ENCODE data around the gene XXYLT1. TPM values are rescaled to one million over a fixed set of nuclear protein-coding genes. Genes with fewer than 3 reads are reported as not detected.

XXYLT1 gene
- total RNA-seq, 1 experiment from 2014 or later, result 23.4 TPM

GRCh38 chr3:195224156-195224979 lies 46.6 kb downstream of the XXYLT1 start:
- Mint-ChIP-seq H3K4me3 (no peak overlapping the region), H3K36me3 (peaks cover 15% of the 10 kb centered on the region), H3K27ac (peak overlapping the region; percentile 37), H3K27me3 (ENCODE audit: low read depth) (no peaks in the 10 kb centered on the region), H3K9me3 (peaks cover 1% of the 10 kb centered on the region), H3K4me1 (peaks cover 53% of the 10 kb centered on the region)
- TF ChIP-seq GTF2I (CRISPR knock-in tag; conservative IDR thresholded peaks at IDR 0.05) (no peak), NR2C2 (CRISPR knock-in tag; IDR thresholded peaks at IDR 0.05) (no peak), STAT6 (CRISPR knock-in tag; conservative IDR thresholded peaks at IDR 0.05; ENCODE audit: low read depth) (no peak), NFYB (CRISPR knock-in tag; conservative IDR thresholded peaks at IDR 0.05; ENCODE audit: low read depth) (no peak), CREM (CRISPR knock-in tag; IDR thresholded peaks at IDR 0.05) (no peak), ZNF232 (CRISPR knock-in tag; IDR thresholded peaks at IDR 0.05) (no peak), ZNF671 (CRISPR knock-in tag; IDR thresholded peaks at IDR 0.05) (no peak), IRF2 (CRISPR knock-in tag; IDR thresholded peaks at IDR 0.05; ENCODE audit: borderline replicate concordance, low read depth) (no peak), SMAD4 (CRISPR knock-in tag; IDR thresholded peaks at IDR 0.05) (no peak), CREB1 (CRISPR knock-in tag; IDR thresholded peaks at IDR 0.05) (no peak)
- TF ChIP-seq, protein P1, sequence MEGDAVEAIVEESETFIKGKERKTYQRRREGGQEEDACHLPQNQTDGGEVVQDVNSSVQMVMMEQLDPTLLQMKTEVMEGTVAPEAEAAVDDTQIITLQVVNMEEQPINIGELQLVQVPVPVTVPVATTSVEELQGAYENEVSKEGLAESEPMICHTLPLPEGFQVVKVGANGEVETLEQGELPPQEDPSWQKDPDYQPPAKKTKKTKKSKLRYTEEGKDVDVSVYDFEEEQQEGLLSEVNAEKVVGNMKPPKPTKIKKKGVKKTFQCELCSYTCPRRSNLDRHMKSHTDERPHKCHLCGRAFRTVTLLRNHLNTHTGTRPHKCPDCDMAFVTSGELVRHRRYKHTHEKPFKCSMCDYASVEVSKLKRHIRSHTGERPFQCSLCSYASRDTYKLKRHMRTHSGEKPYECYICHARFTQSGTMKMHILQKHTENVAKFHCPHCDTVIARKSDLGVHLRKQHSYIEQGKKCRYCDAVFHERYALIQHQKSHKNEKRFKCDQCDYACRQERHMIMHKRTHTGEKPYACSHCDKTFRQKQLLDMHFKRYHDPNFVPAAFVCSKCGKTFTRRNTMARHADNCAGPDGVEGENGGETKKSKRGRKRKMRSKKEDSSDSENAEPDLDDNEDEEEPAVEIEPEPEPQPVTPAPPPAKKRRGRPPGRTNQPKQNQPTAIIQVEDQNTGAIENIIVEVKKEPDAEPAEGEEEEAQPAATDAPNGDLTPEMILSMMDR (IDR thresholded peaks at IDR 0.05), result no peak
- TF ChIP-seq, protein P2, sequence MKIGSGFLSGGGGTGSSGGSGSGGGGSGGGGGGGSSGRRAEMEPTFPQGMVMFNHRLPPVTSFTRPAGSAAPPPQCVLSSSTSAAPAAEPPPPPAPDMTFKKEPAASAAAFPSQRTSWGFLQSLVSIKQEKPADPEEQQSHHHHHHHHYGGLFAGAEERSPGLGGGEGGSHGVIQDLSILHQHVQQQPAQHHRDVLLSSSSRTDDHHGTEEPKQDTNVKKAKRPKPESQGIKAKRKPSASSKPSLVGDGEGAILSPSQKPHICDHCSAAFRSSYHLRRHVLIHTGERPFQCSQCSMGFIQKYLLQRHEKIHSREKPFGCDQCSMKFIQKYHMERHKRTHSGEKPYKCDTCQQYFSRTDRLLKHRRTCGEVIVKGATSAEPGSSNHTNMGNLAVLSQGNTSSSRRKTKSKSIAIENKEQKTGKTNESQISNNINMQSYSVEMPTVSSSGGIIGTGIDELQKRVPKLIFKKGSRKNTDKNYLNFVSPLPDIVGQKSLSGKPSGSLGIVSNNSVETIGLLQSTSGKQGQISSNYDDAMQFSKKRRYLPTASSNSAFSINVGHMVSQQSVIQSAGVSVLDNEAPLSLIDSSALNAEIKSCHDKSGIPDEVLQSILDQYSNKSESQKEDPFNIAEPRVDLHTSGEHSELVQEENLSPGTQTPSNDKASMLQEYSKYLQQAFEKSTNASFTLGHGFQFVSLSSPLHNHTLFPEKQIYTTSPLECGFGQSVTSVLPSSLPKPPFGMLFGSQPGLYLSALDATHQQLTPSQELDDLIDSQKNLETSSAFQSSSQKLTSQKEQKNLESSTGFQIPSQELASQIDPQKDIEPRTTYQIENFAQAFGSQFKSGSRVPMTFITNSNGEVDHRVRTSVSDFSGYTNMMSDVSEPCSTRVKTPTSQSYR (CRISPR knock-in tag; IDR thresholded peaks at IDR 0.05), result no peak
- TF ChIP-seq, protein P3, sequence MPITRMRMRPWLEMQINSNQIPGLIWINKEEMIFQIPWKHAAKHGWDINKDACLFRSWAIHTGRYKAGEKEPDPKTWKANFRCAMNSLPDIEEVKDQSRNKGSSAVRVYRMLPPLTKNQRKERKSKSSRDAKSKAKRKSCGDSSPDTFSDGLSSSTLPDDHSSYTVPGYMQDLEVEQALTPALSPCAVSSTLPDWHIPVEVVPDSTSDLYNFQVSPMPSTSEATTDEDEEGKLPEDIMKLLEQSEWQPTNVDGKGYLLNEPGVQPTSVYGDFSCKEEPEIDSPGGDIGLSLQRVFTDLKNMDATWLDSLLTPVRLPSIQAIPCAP (CRISPR knock-in tag; IDR thresholded peaks at IDR 0.05), result no peak
- ATAC-seq (peak; percentile 32), DNase-seq (ENCODE audit: low spot score) (no peak)
- CTCF ChIA-PET, result interaction anchor here (0.5 to 1.6 kb wide), 7 partner anchors 11 to 1106 kb away, joined by 3 to 7 read pairs (median 4); partner anchors contain the start of gene LSG1
- POLR2A ChIA-PET, result no interaction called here

DNA sequence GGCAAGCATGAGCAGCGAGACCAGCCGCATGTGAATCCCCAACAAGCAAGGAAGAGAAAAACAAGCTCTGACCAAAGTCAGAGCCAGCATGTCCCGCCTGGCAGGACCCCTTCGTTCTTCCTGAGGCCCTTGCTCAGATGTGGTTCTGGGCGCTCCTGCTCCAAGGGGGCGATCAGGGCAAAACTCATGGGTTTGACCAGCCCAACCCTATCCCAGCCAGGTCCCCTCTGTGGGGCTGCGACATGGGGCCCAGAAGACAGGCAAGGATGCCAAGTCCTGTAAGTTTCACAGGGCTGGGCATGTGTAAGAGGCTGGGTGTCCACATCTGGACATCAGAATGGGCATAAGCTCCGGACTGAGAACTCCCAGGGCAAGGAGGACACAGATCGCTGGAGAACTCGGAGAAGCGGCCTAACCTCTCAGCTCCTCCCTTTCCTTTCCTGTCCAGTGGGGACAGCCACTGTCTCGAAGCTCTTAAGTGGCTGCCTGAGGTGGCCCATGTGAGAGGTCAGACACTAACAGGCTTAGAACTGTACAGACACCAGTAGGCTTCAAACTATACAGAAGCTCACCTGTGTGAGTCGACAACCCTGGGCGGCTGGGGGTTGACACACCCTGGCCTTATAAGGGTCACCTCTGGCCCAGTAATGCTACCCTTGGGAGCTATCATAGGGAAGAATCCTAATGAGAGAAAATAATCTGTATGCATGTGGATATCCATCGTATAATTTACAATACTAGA lies 48.9 kb downstream of the XXYLT1 start:
- H3K9me3 Mint-ChIP-seq, result 0 out of 2 replicates have a peak, but pooled peaks cover 4% of the 10 kb centered on the region
- DNase-seq (ENCODE audit: low spot score), result no peak
- ChIA-PET CTCF (interaction anchor here (1.1 kb wide), 1 partner anchor 115 kb away, joined by 4 read pairs; no protein-coding TSS in a partner anchor), POLR2A (no interaction called here)
- H3K4me3 Mint-ChIP-seq, result no peak overlapping the region
- peaks cover 56% of the 10 kb centered on the region for H3K4me1 Mint-ChIP-seq
- H3K27me3 Mint-ChIP-seq (ENCODE audit: low read depth), result no peaks in the 10 kb centered on the region
- peak overlapping the region; percentile 60; the same call in 1 of the 2 replicates for H3K27ac Mint-ChIP-seq
- no peak for ATAC-seq
- peaks cover 20% of the 10 kb centered on the region for H3K36me3 Mint-ChIP-seq
- TF ChIP-seq, protein P4, sequence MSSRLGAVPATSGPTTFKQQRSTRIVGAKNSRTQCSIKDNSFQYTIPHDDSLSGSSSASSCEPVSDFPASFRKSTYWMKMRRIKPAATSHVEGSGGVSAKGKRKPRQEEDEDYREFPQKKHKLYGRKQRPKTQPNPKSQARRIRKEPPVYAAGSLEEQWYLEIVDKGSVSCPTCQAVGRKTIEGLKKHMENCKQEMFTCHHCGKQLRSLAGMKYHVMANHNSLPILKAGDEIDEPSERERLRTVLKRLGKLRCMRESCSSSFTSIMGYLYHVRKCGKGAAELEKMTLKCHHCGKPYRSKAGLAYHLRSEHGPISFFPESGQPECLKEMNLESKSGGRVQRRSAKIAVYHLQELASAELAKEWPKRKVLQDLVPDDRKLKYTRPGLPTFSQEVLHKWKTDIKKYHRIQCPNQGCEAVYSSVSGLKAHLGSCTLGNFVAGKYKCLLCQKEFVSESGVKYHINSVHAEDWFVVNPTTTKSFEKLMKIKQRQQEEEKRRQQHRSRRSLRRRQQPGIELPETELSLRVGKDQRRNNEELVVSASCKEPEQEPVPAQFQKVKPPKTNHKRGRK (CRISPR knock-in tag; IDR thresholded peaks at IDR 0.05; ENCODE audit: borderline replicate concordance), result no peak
- TF ChIP-seq IRF2 (CRISPR knock-in tag; IDR thresholded peaks at IDR 0.05; ENCODE audit: borderline replicate concordance, low read depth), result no peak
- no peak for TF ChIP-seq FOXJ3 (CRISPR knock-in tag; IDR thresholded peaks at IDR 0.05; ENCODE audit: borderline replicate concordance)
- no peak for TF ChIP-seq CBFB (CRISPR knock-in tag; IDR thresholded peaks at IDR 0.05; ENCODE audit: low read depth)
- TF ChIP-seq, protein P5, sequence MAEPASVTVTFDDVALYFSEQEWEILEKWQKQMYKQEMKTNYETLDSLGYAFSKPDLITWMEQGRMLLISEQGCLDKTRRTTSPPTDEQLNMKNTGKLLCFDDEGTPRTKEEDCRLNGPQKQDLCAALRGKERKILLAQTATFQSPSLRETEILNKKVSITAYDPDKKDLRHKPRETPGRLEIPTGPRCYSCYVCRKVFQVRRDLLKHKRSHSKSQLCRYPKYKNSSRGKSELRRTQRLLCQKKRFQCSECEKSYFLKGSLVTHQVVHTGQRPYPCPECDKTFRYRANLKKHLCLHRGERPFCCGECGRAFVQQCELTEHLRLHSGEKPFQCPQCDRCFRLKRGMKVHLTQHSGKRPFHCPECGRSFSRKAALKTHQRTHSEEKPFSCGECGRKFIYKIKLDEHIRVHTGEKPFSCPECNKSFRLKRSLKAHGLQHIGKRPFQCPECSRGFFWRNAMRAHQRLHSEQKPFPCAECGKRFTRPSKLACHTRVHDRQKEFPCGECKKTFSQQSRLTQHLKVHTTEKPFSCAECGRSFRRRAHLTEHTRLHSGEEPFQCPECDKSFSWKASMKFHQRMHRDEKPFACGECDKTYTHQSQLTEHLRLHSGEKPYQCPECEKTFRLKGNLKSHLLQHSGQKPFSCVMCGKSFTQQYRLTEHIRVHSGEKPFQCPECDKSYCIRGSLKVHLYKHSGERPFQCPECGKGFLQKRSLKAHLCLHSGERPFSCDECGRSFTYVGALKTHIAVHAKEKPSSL (CRISPR knock-in tag; conservative IDR thresholded peaks at IDR 0.05), result no peak
- TF ChIP-seq ZNF396 (CRISPR knock-in tag; IDR thresholded peaks at IDR 0.05; ENCODE audit: borderline replicate concordance), result no peak
- no peak for TF ChIP-seq ZNF416 (CRISPR knock-in tag; IDR thresholded peaks at IDR 0.05)

Measured in WTC11 (cell line).